GM19467 (cell line): ENCODE measurements around the gene CNTRL.
"Not testable (repeated sequence)": the region's sequence is repeated elsewhere in the genome, so short reads cannot be mapped to it uniquely, and the experiment has no call there.

ENCODE experiments used
- ATAC-seq: cut with Tn5 transposase; IDR thresholded peaks from one replicate; pipeline ENCODE4 v1.9.1; 2021; ENCODE audit warnings: mild to moderate bottlenecking, moderate library complexity; ENCODE audit not compliant: unreplicated experiment

CNTRL gene

DNA sequence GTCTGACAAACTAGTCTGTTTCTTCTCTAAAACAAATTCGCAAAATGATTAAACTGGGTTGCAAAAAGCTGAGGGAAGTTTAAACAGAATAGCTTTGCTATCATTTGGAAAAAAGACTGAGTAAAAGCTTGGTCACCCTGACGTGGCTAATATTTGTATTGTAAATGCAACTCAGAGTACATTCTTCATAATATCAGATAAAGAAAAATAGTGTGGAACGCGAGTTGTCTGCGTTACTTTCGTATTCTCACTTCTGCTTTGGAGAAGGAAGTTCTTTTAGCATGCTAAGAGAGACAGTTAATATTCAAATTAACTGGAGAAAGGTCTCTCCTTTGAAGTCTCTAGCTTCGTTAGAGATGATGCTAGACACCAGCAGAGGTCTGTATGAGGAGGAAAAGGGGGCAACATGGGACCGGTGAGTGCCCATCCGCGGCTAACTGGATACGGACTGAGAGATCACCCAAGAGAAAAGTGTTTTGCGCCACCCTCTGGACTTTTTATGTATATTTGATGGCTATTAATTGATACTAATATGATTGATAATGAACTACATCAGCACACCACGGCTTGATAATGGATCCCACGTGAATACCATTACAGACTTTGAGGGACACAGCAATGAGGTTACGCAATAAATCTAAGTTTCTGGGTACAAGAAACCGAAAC lies 2.9 kb upstream of the CNTRL start:
- ATAC-seq = no peak

DNA sequence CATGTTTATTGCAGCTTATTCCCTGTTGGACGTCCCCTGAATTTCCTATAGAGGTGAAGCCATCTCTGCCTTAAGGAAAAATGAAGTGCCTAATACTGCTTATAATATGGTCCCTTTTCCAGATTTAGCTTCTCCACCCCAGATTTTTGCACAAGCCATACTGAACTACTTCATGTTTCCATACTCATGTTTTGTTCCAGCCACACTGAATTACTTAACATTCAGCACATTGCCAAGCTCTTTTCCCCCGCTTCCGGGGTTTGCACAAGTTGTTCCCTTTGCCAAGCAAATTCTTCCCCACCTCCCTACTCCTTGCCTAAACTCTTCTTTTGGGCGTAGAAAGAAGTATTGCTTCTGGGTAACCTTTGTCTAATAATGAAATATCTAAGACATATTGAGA lies 1.7 kb upstream of the CNTRL start:
- no peak for ATAC-seq

DNA sequence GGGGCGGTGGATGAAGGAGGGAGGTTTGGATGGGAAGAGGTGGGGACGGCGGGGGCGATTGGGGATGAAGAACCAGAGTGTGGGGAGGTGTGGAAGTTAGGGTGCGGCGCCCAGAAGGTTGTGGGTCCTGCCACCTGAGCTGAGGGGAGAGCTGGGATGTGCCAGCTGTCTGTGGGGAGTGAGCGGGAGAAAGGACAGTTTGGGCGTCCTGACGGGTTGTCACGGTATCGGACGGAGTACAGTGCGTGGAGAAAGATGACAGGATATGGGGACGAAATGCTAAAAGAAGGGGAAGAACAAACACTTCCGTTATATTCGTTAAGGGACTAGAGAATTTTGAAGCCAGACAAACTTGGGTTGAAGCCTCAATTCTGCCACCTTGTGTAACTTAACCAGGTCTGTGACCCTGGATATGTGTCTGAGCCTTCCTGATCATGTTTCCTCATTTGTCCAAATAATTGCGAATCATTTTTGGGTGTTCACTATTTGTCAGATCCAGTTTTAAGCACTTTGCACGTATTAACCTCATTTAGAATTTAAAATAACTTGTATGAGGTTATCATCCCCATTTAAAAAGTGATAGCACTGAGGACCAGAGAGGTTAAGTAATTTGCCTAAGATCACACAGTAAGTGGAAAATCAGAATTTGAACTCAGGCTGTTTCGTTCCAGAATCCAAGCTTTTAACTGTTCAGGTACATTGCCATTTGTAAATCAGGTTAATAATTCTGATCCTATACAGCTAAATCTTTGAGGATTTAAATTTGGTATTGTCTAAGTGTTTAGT lies 689 bp downstream of the CNTRL start:
- no peak for ATAC-seq

DNA sequence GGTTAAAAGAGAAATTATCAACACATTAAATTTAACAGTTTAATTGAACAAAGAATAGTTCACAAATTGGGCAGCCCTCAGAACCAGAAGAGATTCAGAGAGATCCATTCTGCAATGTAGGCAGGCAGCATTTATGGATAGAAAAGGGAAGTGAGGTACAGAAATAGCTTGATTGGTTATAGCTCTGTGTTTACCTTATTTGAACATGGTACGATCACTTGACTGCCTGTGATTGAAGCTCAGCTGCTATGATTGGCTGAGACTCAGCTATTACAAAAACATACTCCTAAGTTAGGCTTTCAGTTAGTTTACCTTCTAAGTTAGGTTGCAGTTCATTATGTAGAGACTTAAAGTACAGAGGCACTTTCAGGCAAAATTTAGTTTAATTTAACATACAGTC lies 7.3 kb downstream of the CNTRL start:
- ATAC-seq = no peak

DNA sequence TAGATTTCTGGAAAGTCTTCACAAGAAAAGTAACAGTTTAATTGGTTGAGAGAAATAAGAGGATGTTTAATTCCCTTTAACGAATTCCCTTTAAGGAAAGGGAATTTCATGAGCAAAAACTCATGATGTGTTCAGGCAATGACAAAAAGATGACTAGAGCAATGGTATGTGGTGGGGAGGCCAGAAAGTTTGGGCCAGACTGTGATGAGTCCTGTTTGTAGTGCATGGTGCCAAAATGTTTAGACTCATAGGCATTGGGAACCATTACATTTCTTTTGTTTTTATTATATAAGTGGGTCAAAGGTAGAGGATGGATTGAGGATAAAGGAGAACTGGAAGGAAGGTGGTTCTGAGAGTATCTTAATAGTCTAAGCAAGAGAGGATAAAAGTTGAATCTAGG lies 10.9 kb downstream of the CNTRL start:
- no peak for ATAC-seq

DNA sequence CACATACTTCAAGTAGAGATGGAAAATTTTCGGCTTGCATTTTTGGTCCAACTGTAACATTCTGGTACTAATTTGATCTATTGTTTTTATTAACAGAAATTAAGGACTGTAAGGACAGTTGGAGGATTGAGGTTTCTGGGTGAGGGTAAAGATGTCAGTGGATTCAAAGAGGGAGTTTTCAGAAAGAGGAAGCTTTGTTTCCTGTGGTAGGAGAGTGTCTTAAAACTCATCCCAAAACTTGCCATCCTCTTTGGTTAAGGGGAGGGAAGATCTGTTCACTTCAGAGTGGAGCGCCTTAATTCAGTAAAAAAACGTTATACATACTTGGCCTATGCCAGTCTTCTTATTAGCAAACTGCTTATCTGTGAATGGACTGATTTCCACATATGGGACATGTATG lies 13.8 kb downstream of the CNTRL start:
- ATAC-seq = no peak

DNA sequence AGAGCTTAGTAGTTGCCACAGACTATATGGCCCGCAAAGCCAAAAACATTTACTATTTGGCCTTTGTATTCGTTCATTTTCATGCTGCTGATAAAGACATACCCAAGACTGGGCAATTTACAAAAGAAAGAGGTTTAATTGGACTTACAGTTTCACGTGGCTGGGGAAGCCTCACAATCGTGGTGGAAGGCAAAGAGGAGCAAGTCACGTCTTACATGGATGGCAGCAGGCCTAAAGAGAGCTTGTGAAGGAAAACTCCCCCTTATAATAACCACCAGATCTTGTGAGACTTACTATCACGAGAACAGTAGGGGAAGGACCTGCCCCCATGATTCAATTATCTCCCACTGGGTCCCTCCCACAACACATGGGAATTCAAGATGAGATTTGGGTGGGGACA lies 16.0 kb downstream of the CNTRL start:
- not testable (repeated sequence) for ATAC-seq

DNA sequence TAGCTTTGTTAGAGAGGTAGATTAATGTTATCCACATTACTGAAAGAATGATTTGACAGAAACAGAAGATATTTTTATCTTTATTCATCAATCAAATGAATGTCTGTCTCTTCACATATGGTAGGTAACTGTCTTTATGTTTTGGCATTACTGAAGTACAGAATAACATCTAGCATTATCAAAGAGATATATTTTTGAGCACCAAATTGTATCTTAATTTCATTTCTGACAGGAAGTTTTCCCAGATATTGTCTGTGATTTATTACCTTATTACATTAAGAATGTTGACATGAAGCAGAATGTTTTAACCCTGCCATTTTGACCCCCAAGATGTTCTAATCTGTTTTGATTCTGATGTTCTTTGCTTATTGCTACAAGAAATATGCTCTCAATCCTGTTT lies 20.3 kb downstream of the CNTRL start:
- no peak for ATAC-seq

DNA sequence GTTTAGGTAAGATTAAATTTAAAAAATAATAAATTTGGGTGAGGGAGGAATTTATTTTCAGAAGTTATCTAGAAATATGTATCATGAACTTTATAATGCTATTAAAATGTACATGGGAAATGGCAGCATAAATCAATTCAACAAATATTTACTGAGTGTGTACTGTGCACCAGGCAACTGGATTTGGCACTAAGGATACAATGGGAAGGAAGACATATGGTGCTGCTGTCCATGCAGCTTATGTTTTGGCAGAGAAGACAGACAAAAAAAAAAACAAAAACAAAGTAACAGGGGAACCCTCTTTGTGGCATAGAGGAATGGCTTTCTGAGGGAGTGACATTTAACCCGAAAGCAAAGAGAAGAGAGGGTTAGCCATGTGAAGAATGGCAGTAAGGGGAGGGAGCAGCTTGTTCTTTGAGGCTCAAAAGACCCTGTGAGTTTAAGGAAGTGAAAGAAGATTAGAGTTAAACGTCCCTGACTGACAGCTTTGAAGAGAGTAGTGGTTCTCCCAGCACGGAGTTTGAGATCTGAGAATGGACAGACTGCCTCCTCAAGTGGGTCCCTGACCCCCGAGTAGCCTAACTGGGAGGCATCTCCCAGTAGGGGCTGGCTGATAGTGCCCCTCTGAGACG lies 23.9 kb downstream of the CNTRL start:
- ATAC-seq = no peak

DNA sequence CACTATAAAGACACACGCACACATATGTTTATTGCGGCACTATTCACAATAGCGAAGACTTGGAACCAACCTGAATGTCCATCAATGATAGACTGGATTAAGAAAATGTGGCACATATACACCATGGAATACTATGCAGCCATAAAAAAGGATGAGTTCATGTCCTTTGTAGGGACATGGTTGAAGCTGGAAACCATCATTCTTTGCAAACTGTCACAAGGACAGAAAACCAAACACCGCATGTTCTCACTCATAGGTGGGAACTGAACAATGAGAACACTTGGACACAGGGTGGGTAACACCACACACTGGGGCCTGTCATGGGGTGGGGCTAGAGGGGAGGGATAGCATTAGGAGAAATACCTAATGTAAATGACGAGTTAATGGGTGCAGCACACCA lies 29.3 kb downstream of the CNTRL start:
- not testable (repeated sequence) for ATAC-seq

DNA sequence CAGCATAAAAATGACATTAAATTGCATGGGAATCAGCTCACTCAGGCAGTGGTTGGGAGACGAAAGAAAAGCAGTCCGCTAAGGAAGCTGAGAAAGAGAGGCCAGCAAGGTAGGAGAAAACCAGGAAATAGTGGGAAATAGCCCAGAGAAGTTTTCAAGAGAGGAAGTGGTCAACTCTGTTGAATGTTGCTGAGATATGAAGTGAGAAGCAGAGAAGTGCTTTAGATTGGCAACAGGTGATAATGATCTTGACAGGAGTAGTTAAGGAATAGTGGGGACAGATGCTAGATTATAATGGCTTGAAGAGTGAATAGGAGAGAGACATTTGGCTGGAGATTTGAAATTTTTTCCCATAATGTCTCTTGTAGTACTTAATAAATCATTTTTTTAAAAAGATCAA lies 30.8 kb downstream of the CNTRL start:
- no peak for ATAC-seq

DNA sequence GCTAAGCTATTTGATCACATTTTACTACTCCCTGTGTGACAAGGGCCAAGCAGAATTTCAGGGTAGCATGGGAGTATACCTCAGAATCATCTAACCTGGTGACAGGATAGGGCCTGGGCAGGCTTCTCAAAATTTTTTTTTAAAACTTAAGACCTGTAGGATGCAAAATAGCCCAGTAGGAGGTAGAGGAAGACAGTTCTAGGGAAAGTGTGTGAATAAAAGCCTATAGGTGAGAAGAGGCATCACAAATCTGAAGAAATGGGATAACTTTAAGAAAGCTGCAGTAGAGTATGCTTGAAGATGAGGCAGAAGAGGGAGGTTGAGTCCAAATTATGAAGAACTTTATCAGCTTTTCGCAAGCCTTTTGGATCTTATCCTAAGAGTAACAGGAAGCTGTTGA lies 32.3 kb downstream of the CNTRL start:
- no peak for ATAC-seq

DNA sequence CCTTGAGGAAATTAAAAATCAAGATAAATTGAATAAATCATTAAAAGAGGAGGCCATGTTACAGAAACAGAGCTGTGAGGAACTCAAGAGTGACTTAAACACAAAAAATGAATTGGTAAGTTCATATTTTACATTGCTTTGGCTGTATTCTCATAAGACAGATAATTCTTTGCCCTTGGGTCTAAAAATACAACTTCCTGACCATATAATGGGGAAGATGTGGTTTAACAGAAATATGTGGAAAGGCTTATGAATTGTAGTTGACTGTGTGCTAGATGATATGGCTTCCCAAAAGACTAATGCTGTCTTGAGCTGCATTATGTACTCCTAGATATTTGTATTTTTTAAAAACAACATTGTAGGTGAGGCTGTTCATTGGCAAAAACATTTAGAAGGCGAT lies 33.1 kb downstream of the CNTRL start:
- no peak for ATAC-seq

DNA sequence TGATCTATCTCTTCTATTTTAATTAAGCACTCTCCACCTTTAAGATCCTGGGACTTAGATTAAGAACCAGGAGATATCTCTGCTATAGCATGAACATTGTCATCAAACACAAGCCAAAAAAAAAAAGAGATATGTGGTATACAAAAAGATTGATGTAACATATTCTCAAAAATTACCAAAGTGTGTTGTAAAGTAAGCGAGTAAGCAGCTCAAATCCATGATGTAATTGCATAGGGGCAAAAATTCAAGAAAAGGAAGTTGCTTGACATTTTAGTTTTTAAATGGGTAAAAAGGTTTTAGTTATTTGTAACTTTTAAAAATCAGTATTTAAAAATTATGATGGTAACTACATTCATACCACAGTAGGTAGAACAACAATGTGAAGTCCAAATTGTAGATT lies 40.7 kb downstream of the CNTRL start:
- no peak for ATAC-seq

DNA sequence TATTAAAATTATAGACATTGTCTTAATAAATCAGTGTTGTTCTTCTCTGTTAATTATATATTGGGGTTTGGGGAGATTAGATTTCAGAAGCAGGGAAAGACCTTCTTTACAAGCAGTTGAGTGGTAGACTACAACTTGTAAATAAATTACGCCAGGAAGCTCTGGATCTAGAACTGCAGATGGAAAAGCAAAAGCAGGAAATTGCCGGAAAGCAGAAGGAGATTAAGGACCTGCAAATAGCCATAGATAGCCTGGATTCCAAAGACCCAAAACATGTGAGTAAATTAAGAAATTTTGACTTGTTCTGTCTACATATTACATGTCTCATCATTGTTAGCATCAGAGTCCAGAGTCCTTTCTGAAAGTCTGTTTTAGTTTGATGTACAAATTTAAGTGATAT lies 43.5 kb downstream of the CNTRL start:
- ATAC-seq = no peak

DNA sequence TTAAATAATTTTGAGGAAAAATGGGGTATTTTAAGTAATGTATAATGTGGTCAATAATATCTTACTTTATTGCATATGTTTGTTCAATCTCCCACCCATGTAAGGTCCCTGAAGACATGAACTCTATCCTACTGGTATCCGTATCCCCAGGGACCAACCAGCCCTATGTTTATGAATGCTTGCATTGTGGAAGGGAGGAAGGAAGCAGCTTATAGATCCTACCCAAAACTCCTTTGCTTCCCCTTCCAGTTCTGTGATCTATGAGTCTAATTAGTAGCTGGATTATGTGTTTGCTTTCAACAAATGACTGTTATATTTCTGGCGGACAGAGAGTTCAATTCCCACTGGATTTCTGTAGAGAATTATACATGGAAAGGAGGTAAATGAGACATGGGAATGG lies 45.6 kb downstream of the CNTRL start:
- no peak for ATAC-seq

DNA sequence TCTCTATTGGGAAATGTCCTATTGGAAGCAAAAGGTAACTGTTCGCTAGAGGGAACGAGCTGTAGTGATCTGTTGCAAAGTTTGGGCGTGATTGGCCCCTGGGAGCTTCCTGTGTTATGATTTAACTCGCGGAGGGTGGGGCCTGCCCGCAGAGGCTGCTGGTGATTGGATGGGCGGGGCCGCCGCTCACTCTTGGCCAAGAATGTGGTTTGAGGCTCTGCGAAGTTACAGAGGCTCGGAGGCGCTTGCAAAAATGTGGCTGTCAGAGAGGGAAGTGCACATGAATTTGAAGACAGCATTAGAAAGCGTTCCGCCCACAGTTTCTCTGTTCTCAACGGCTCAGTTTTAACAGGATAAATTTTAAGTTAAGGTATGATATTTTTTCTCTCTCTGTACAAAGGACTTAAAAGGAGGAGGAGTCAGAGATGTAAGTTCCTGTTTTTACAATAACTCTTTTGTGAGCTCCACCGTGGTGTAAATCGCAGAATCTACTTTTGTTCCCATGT lies 46.9 kb downstream of the CNTRL start:
- ATAC-seq = peak; percentile 97

DNA sequence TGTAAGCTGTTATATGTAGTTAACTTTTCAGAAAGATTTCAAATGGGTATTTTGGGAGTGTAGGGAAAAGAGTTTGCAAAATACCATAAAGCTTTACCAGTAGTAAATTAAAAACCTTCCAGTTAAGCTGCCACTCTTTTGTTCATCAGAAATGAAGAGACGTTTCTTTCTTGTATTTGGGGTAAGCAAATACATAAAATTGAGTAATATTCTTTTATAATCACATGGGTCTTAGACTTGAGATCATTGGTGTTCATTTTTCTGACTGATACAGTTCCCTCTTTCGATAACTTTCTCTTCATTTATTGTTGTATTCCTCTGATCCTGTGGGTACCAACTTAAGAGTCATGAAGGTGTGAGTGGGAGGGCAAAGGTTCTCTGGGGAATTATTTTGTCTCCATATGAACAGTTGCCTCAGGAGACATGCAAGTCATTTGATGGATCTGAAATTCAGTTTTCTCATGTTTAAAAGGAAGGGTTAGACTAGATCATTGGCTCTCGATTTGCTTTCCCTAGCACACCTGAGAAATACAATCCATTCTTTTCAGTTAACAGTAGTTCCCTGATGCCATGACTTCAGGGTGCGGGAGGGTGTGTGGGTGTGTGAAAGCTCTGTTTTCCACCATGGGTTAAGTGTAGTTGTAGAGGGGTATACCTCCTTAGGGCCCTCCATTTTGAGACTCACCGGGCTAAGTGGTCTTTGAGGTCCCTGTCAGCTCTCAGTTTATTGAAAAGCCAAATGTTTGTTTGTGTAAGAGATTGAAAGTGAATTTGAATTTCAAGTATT lies 47.7 kb downstream of the CNTRL start:
- ATAC-seq = no peak

DNA sequence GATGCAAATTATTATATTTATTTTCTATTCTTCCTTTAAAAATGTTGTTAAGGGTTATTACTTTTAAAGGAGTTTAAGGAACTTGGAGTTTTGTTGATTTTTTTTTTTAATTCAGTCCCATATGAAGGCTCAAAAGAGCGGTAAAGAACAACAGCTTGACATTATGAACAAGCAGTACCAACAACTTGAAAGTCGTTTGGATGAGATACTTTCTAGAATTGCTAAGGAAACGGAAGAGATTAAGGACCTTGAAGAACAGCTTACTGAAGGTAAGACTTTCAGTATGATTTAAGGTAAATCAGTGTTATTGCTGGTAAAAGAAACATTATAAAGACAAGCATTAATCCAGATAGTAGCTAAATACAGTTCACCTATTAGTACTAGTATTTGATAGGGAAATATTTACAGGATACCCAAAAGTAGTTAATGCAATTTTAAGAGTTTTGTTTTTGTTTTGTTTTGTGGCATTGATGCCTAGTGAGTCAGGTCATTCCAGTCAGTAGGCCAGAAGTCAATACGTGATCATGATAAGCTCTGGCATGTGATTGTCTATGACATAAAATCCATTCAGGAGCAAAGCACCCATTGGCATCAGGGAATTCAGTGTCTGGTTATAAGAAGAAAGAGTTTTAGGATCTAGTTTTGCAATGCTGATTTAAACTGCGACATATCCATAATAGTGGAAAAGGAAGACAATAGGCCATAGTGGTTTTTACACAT lies 49.2 kb downstream of the CNTRL start:
- ATAC-seq = no peak

DNA sequence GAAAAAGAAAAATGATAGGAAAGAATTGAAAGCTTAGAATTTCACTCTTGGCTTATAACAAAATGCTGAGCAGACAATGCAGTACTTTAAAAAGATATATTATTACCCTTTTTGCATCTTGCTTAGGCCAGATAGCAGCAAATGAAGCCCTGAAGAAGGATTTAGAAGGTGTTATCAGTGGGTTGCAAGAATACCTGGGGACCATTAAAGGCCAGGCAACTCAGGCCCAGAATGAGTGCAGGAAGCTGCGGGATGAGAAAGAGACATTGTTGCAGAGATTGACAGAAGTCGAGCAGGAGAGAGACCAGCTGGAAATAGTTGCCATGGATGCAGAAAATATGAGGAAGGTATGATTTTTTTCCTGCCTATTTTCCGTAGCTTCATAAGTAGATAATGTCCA lies 50.8 kb downstream of the CNTRL start:
- no peak for ATAC-seq

DNA sequence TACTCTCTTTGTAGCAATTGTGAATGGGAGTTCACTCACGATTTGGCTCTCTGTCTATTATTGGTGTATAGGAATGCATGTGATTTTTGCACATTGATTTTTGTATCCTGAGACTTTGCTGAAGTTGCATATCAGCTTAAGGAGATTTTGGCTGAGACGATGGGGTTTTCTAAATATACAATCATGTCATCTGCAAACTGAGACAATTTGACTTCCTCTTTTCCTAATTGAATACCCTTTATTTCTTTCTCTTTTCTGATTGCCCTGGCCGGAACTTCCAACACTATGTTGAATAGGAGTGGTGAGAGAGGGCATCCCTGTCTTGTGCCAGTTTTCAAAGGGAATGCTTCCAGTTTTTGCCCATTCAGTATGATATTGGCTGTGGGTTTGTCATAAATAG lies 54.6 kb downstream of the CNTRL start:
- not testable (repeated sequence) for ATAC-seq
